ENCODE data around the gene RAMACL. TPM values are rescaled to one million over a fixed set of nuclear protein-coding genes. Genes with fewer than 3 reads are reported as not detected.

RAMACL gene
- total RNA-seq, 1 donor from 2014 or later, result 0.12 TPM

GRCh38 chr6:166601956-166602355, 15.5 kb upstream of the RAMACL start:
- DNase-seq (ENCODE audit: low read depth), result no peak
- TF ChIP-seq, protein P1, sequence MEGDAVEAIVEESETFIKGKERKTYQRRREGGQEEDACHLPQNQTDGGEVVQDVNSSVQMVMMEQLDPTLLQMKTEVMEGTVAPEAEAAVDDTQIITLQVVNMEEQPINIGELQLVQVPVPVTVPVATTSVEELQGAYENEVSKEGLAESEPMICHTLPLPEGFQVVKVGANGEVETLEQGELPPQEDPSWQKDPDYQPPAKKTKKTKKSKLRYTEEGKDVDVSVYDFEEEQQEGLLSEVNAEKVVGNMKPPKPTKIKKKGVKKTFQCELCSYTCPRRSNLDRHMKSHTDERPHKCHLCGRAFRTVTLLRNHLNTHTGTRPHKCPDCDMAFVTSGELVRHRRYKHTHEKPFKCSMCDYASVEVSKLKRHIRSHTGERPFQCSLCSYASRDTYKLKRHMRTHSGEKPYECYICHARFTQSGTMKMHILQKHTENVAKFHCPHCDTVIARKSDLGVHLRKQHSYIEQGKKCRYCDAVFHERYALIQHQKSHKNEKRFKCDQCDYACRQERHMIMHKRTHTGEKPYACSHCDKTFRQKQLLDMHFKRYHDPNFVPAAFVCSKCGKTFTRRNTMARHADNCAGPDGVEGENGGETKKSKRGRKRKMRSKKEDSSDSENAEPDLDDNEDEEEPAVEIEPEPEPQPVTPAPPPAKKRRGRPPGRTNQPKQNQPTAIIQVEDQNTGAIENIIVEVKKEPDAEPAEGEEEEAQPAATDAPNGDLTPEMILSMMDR (conservative IDR thresholded peaks at IDR 0.05; ENCODE audit: low read depth, low read length), result no peak
- H3K4me3 ChIP-seq (ENCODE audit: low read depth, low read length), result no peak overlapping the region

DNA sequence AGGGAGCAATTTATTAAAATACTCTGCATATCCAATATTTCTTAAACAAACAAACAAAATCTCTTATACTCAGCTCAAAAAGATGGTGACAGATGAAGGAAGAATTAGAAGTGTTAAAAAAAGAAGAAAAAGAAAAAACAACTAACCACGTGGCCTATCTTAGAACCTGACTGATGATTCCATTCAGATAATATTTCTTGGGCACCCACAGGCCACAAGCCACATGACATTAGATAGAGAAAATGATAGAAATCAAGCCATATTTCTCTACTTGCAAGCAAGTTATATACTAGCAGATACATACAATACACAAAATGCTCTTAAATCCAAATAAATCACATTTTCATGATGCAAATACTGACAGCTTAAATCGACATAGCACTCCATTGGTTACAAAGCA, 14.5 kb upstream of the RAMACL start:
- TF ChIP-seq, protein P1 (conservative IDR thresholded peaks at IDR 0.05; ENCODE audit: low read depth, low read length), result no peak
- DNase-seq (ENCODE audit: low read depth), result no peak
- no peak overlapping the region for H3K4me3 ChIP-seq (ENCODE audit: low read depth, low read length)

DNA sequence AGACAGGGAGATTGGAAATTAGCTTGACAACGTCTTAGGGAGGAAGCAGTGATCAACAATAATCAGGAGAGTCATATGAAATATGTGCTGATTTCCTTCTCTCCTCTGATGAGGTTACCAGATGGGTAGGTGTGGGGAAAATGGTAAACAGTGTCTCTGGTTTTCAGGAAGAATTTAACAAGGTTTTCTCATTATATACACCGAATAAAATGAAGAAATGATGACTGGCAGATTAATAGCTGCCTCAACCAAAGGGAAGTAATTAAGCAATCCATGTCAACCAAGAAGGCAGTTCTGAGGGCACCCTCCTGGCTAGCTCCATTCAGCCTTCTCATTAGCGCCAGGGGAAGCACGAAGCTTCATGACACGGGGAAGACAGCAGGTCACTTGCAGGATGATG, 12.7 kb upstream of the RAMACL start:
- H3K4me3 ChIP-seq (ENCODE audit: low read depth, low read length), result no peak overlapping the region
- TF ChIP-seq, protein P1 (conservative IDR thresholded peaks at IDR 0.05; ENCODE audit: low read depth, low read length), result no peak
- no peak for DNase-seq (ENCODE audit: low read depth)

DNA sequence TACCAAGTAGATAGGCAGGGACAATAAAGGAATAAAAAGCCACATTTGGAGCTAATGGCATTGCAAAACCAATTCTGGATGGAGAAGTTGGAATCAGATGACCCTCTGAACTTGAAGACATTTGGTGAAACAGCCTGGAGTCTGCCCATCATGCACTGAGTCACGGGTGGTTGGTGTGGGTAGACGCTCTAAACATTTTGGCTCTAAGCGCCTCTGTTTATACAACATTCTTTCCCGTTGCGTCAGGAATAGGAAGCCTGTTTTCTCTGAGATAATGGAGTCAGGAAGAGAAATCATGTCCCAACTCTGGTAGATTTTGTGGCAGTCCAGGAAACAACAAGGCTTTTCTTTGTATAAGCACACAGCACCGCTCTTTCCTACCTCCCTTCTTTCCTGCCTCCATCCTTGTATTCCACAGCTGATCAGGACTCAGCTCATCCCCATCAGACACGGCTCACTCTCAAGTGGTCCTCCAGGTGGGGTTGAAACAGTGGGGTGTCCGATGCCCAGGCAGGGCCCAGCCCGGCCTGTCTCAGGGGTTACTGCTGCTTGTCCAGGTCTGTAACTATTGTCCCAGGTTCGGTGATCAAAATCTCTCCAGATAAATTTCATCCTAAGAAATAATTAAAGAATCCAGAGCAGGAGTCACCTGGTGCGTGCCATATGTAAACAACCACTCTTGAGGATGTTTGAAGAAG, 12.1 kb upstream of the RAMACL start:
- TF ChIP-seq, protein P1 (conservative IDR thresholded peaks at IDR 0.05; ENCODE audit: low read depth, low read length), result no peak
- H3K4me3 ChIP-seq (ENCODE audit: low read depth, low read length), result no peak overlapping the region
- no peak for DNase-seq (ENCODE audit: low read depth)

DNA sequence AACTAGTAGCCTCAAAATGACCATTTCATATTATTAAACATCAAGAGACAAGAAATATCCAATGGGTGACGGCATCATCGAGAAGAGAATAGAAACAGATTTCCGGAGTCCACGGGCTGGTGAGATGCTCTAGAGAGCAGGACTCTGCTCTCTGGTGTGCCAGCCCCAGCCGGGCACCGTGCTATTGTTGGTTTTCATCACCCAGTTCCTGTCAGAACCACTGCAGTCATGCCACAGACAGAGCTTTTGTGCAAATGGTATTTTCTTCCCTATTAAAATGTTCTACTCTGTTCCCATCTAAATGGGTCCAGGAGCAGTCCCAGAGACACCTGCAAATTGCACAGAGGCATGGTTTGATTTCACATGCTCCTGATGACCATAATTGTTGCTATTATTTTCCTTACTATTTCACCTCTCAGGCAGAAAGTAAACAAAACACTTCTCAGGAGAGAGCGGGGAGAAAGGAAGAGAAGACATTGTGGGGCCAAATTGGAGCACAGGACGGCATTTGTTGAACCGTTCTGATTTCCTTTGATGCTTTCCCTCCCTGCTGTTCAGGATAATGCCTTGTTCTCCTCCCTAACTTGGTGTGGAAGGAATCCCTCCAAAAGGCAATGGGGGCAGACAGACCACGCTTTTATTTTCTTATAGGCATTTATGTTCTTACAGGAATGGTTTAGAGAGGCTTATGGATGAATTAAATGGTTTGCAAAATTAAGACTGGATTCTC, 11.4 kb upstream of the RAMACL start:
- TF ChIP-seq, protein P1 (conservative IDR thresholded peaks at IDR 0.05; ENCODE audit: low read depth, low read length), result no peak
- no peak for DNase-seq (ENCODE audit: low read depth)
- no peak overlapping the region for H3K4me3 ChIP-seq (ENCODE audit: low read depth, low read length)

DNA sequence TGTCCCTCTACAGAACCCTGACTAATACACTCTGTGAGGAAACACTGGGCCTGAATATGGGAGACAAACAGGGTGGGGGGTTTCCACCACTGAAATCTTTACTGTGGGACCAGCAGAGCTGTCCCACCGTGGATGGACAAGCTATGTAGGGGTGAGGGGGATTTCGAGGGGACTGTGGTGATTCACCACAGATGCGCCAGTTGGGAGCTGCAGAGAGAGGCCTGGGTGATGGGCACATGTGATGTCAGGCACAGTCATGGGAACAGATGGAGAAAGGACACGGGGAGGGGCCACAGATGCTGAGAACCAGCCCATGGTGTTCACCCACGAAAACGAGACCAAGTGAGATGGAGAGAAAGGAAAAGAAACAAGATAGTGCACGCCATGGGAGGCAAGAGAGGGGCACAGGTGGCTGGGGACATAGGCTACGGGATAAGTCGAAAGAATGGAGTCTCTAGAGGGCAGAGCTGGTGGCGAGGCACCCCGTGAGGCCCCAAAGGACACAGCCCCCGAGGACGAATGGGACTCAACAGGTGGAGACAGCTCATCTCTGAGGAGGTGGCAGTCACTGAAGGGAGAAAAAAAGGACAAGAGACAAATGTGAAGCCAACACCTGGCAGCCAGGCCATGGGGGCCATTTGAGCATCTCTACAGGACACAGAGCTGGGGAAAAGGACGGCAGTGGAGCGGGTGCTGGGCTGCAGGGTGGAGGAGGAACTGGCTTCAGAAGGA, 10.5 kb upstream of the RAMACL start:
- no peak overlapping the region for H3K4me3 ChIP-seq (ENCODE audit: low read depth, low read length)
- TF ChIP-seq, protein P1 (conservative IDR thresholded peaks at IDR 0.05; ENCODE audit: low read depth, low read length), result no peak
- DNase-seq (ENCODE audit: low read depth), result no peak

All from epithelial cell of proximal tubule (primary cell).